Measurements from ENCODE around the gene DNM1L.

The DNM1L gene

DNA sequence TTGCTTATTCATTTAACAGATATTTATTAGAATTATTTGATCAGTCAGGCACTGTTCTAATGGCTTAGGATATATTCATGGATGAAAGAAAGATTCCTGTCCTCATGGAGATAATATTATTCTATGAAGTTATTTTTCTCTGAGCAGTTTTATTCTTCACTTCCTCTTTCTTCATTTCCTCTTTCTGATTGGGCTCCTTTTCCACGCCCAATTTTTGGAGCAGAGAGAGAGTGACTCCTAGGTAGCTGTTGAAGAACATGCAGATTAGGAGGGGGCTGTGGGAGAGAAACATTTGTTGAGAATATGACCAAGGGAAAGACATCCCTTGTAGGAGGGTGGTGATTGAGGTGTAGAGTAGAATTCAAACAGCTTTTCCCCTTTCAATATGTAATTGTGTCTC, 82.6 kb downstream of the DNM1L start:
- DNase-seq, result no peak

DNA sequence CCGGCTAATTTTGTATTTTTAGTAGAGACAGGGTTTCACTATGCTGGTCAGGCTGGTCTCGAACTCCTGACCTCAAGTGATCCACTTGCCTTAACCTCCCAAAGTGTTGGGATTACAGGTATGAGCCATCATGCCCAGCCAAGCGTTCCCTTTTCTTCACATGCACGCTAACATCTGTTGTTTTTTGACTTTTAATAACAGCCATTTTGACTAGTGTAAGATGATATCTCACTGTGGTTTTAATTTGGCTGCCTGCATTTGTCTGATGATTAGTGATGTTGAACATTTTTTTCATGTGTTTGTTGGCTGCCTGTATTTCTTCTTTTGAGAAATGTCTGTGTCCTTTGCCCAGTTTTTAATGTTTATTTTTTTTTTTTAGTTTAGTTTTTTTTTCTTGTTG, 86.8 kb downstream of the DNM1L start:
- no peak for DNase-seq

DNA sequence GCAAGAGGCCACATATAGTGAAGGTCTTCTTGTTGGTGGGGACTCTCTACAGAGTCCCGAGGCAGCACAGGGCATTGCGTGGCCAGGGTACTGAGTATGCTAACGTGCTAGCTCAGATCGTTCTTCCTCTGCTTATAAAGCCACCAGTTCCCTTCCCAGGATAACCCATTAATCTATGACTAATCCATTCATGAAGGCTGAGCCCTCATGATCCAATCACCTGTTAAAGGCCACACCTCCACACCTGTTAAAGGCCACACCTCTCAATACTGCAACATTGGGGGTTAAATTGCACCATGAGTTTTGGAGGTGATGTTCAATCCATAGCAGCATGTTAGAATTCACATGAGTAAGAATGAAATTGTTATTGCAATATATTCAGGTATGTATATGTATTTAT, 89.4 kb downstream of the DNM1L start:
- DNase-seq, result no peak

DNA sequence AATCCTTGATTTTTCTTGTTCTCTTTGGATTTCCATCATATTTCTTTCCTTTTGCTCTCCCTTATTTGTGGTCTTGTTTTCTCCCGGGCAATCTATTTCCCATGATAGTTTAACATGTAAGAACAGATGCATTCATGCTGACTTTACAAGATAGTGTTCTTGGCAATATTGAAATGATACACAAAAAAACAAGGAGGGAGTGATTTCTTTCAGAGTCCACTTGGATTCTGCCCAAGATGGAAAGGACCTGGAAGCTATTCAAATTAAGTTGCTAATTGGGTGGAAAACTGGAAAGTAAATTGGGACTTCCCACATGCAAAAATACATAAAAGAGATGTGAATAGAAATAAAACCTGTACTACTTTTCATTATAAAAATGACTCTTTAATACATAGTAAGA, 91.0 kb downstream of the DNM1L start:
- no peak for DNase-seq

DNA sequence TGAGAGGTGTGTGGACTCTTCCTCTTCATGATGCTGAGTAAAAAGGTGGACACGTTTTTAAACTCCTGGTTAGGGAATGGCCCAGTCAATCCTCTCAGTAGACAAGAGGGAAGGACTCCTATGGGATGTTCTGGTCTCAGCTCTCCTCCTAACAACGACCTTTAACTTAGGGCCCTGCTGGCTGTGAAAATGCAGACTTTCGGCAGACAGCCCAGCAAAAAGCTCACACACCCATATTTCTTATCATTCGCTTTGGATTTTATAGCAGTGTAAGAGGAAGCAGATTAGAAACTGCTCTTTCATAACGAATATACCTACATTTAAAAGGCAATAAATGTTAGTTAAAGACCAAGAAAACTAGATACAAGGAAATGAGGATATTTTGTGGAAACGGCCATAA, 94.6 kb downstream of the DNM1L start:
- DNase-seq, result no peak

DNA sequence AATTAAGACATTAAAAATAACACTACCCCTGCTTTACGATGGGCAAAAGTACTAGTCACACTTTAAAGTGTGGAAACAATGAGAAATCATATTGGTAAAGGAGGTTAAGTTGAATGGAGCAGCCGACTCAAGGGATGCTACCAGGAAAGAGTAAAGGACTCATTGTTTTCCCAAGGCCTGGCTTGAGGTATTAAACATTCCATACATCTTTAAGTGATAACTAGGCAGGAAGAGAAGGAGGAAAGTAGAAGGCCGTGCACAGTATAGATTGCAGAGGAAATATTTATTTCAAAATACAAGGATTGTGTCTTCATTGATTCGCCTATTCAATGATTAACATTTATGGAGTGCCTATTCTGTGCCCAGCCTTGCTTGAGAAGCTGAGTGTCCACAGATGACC, 97.2 kb downstream of the DNM1L start:
- no peak for DNase-seq

DNA sequence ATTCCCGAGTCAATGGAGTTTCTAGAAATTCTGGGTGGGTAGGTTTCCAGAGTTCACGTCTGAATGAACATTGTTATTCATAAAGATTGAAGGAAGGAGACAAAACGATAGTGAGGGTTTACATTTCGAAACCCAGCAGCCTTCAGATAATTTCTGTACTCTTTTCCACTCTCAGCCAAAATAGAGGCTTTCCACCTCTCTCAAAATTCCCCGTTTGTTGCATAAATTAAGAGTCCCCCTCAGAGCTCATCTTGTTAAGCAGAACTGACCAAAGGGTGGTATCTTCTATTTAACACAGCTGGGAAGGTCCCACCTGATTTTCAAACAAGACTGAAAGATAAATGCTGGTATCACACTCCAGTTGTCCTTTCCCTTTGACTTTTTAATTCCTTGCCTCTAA, 98.1 kb downstream of the DNM1L start:
- DNase-seq, result no peak

DNA sequence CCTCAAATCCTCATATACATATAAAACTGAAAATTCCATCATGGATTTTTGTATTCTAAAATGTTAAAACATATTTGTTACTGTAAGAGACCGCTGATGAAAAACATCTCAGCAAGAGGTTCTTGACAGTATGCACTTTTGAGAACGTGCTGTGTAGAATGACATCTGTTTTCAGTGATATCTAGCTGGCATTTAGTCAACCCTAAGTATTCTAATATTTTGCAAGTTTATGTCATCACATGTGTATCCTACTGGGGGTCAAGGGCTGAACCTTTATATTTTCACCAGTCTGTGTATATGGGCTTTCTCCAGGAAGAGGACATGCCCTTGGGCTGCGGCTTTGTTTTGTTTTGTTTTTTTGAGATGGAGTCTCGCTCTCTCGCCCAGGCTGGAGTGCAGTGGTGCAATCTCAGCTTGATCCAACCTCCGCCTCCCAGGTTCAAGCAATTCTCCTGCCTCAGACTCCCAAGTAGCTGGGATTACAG, 98.6 kb downstream of the DNM1L start:
- DNase-seq, result no peak

DNA sequence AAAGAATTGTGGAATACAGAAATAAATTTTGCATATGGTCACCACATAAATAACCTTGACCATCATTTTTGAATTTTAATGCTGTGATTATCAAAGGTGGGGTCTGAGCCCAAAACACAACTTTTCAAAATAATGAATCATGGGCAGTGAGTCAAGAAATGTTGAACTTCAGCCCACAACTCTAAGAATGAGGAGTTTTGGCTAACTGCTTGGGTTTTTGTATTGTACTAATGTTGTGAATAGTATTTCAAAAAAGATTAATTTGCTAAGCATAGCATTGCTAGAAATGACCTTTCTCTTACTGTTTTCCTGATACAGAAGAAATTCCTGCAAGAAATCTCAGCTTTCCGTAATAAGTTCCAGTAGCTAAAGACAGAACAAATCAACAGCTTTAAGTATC, 101.0 kb downstream of the DNM1L start:
- DNase-seq, result no peak

DNA sequence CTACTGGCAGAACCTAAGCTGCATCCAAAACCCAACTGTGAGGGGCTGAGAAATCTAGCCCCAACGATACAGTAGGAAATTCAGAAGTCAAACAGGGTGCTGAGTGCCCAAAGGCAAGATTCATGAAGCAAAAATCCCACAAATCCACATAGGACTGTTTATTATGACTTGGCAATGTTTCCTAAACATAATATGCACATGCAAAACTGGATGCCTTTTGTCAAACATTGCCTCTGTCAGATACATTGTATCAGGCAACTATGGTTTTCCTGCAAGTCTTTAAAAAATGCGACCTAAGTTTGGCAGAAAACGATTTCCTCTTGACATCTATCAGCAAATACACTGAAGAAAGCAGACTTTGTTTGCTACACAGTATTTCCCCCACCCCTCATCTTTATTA, 103.9 kb downstream of the DNM1L start:
- no peak for DNase-seq

DNA sequence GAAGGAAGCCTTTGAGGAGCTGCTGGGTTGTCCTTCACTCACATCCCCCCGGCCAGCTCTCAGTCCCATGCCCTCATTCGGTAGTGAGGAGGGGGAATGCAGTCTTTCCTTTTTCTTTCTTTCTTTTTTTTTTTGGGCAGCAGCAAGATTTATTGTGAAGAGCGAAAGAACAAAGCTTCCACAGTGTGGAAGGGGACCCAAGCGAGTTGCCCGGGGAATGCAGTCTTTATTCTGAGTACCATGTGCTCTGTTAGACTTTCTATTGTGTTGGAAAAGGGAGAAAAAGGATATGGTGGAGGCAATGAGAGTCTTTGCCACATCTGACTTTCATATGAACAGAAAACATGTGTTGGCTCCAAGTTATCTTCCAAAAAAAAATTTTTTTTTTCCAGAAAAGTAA, 106.5 kb downstream of the DNM1L start:
- DNase-seq, result no peak

DNA sequence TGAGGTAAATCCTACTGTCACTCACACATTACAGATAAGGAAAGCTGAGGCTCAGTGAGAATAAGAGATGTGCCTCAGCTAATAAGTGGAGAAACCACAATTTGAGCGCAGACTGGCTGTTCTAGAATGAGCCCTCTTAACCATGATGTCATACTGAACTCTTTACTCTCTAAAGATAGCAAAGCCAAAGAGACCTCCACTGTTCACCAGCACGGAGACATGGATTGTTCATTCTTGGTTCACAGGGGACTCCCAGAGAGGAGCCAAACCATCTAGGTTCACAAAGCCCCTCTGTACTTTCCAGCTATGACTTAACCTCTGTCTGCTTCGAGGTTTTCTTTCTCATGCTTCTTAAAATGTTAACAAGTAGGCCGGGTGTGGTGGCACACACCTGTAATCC, 109.3 kb downstream of the DNM1L start:
- no peak for DNase-seq

DNA sequence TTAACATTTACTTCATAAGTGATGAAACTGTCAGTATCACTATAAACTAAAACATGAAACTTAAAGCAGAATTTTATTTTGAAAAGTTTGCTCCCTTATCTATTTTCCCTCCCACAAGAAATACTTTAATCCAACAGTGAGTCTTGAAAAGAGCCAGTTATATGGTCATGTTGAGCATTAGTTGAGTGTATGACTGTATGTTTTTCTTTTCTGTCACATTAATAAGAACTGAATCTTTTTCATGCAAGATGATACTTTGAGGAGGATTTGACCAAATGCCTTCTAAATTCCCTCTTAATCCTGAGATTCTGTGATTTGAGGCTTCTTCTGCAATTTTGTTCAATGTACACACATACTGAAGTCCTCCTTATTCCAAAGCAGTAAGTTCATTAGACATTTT, 110.3 kb downstream of the DNM1L start:
- no peak for DNase-seq

DNA sequence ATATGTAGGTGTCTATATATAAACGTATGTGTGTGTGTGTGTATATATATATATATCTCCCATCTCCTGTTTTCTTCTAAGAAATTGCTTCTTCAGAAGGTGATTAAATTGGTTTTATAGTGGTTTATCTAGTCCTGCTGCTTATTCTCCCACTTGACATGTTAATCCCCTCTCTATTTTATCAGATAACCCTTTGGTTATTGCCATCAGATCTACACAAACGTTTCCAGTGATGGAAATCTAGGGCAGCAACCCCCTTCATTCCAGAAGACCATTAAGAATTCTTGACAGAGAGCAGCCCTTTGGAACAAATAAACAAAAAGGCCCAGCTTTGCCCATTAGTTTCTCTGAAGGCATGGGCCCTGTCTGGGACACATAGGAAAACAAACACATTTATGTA, 110.8 kb downstream of the DNM1L start:
- DNase-seq, result no peak

DNA sequence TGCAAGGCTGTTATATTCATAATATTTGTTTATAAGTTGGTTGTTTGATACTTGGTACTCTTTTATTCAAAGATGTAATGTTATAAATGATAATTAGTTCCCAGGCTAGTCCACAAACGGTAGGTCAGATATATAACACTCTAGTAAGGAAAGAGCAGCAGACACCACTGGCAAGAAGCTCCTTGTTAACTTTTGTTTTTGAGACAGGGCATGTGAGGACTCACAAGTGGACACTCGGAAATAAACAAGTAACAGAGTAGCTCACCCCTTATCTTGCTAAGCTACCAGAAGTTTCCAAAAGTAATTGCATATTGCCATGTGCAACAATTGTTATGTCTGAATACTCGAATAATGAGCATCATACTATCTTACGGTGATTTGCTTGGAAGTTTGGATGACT, 115.2 kb downstream of the DNM1L start:
- DNase-seq, result no peak

All from activated gamma-delta T cell treated with Interleukin-2 at 50 U/mL for 16 hours (primary cell).